Mucosa of descending colon (tissue), 3 donors: ENCODE measurements around the gene HSD3B7. TPM values are rescaled to one million over a fixed set of nuclear protein-coding genes. Genes with fewer than 3 reads are reported as not detected.
A peak's percentile ranks its signal among the peaks of the same experiment; 100 is the strongest.

Experiments used
- ATAC-seq: fragments of 200-7000 bp; cut with Tn5 transposase; one replicate; pipeline ENCODE4 v1.9.1; 2020; ENCODE audit warnings: mild to moderate bottlenecking, moderate library complexity
- DNase-seq, 3 donors: peaks; one replicate each; pipeline ENCODE4 v3.0.0-alpha.2; 2020
- H3K36me3 ChIP-seq: fragments of 200-600 bp; one replicate; pipeline ENCODE4 v1.8.0; 2021; ENCODE audit warnings: low read depth, mild to moderate bottlenecking
- H3K4me1 ChIP-seq: fragments of 200-600 bp; one replicate; pipeline ENCODE4 v1.8.0; 2021; ENCODE audit warnings: low read depth, mild to moderate bottlenecking
- H3K4me3 ChIP-seq: fragments of 200-600 bp; one replicate; pipeline ENCODE4 v1.8.0; 2021; ENCODE audit warnings: mild to moderate bottlenecking
- H3K9me3 ChIP-seq: fragments of 200-600 bp; one replicate; pipeline ENCODE4 v1.8.0; 2021; ENCODE audit warnings: mild to moderate bottlenecking
- CTCF ChIP-seq: fragments of 200-600 bp; IDR thresholded peaks from one replicate; pipeline ENCODE4 v1.8.0; 2022; ENCODE audit warnings: antibody characterized with exemption, mild to moderate bottlenecking
- intact Hi-C, 2 donors: fragments of 100-400 bp; cut with DNase I in 1 of 2; cut with micrococcal nuclease in 1 of 2; formaldehyde crosslinking; loops; one replicate each; pipeline versions ENCODE4 v1.11.0 to v1.11.1; 2022; cut with DNase I, micrococcal nuclease
- total RNA-seq, 3 donors: library from RNA; stranded (reverse); fragmentation: NEBNext Ultra II Directional in 2 of 3; extraction: Animal tissue kit (Norgen Biotek cat#: 25700) in 2 of 3; gene quantifications; one replicate each; pipeline versions ENCODE4 v1.2.1 to v1.2.4, GENCODE V29; 2021 to 2023
- donor health status: DM: no; HTN: no; CAD: no; lungs with moderate emphysema.
- donor health status: DM: no; HTN: no; CAD: no.
- donor health status: DM: no; HTN: yes; CAD: no.

HSD3B7 gene
- total RNA-seq, 3 donors from 2014 or later = 16.5 to 27.7 (median 23.2) TPM

GRCh38 chr16:30953511-30954124 is 31.4 kb upstream of the HSD3B7 start:
- intact Hi-C loops = no loop called here
- no peak for ATAC-seq
- Histone ChIP-seq H3K4me3 (no peak overlapping the region), H3K36me3 (no peaks in the 10 kb centered on the region), H3K4me1 (peaks cover 22% of the 10 kb centered on the region), H3K9me3 (no peaks in the 10 kb centered on the region)
- peak; percentile 73 to 78 (median 74) for DNase-seq
- TF ChIP-seq CTCF = peak; percentile 35

- no peaks in the 10 kb centered on the region for H3K9me3 ChIP-seq
- no peak for DNase-seq
- ATAC-seq = no peak
- peaks cover 23% of the 10 kb centered on the region for H3K4me1 ChIP-seq
- no peaks in the 10 kb centered on the region for H3K36me3 ChIP-seq
- no peak overlapping the region for H3K4me3 ChIP-seq
- TF ChIP-seq CTCF = no peak
- intact Hi-C loops = no loop called here
These were observed 30.0 kb upstream of the HSD3B7 start for GRCh38 chr16:30954993-30955392.

GRCh38 chr16:30956601-30957455 is 28.2 kb upstream of the HSD3B7 start:
- DNase-seq (peak; percentile 83 to 90 (median 89)), ATAC-seq (peak; percentile 78)
- intact Hi-C loops = no loop called here
- no peak for TF ChIP-seq CTCF
- H3K36me3 ChIP-seq = peaks cover 5% of the 10 kb centered on the region
- H3K9me3 ChIP-seq = no peaks in the 10 kb centered on the region
- H3K4me1 ChIP-seq = peaks cover 12% of the 10 kb centered on the region
- peak overlapping the region; percentile 74 for H3K4me3 ChIP-seq

GRCh38 chr16:30957456-30958174 is 27.4 kb upstream of the HSD3B7 start, which contains the start of gene SETD1A:
TSS of gene SETD1A (plus strand) at chr16:30957754. CDS start at chr16:30958732, 978 bp downstream.
- TF ChIP-seq CTCF = no peak
- peak; percentile 95 to 99 (median 95) for DNase-seq
- H3K4me3 ChIP-seq = peak within 1 kb of the TSS; percentile 74
- peak; percentile 95 for ATAC-seq
- H3K36me3 ChIP-seq = peaks cover 5% of the 10 kb centered on the region
- H3K9me3 ChIP-seq = no peaks in the 10 kb centered on the region
- intact Hi-C loops = no loop called here
- peaks cover 12% of the 10 kb centered on the region for H3K4me1 ChIP-seq

- peak overlapping the region; percentile 74 for H3K4me3 ChIP-seq
- no peaks in the 10 kb centered on the region for H3K9me3 ChIP-seq
- ATAC-seq (peak; percentile 13), DNase-seq (peak in 1 of 3 donors; percentile 70)
- no peak for TF ChIP-seq CTCF
- peaks cover 10% of the 10 kb centered on the region for H3K4me1 ChIP-seq
- peaks cover 5% of the 10 kb centered on the region for H3K36me3 ChIP-seq
- intact Hi-C loops = no loop called here
These were observed 26.6 kb upstream of the HSD3B7 start for GRCh38 chr16:30958175-30959079.
